Measurements from ENCODE around the gene LRRC4C. TPM values are rescaled to one million over a fixed set of nuclear protein-coding genes. Genes with fewer than 3 reads are reported as not detected.

LRRC4C gene
- total RNA-seq, 1 experiment from 2014 or later: 0.15 TPM

DNA sequence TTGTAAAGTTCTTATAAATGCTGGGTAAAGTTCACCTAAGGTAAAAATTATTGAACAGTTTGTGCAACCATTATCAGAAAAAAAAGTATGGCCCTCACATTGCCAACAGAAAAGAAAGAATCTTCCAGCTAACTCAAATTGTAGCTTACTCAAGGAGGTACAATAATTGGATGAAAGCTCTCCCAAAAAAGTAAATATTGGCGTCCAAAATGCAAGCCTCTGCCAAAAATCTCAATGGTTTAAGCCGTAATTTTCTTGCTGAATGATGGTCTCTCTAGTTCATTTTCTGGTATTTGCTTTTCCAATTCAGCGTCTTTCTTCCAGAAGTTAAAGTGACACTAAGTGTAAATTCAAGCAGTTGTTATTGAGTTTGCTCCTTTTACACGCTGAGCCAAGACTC is 727.3 kb downstream of the LRRC4C start:
- no peaks in the 10 kb centered on the region for H3K27me3 ChIP-seq (ENCODE audit: control insufficient read depth, insufficient read depth, low read length)
- intact Hi-C loops (cut with micrococcal nuclease; ENCODE audit: unreplicated experiment): no loop called here
- TF ChIP-seq TCF7L2 (IDR thresholded peaks at IDR 0.05; ENCODE audit: low read depth, low read length) (no peak), CTCF (IDR thresholded peaks at IDR 0.05) (no peak), SIN3A (IDR thresholded peaks at IDR 0.05; ENCODE audit: borderline replicate concordance, insufficient read depth, low read depth, low read length) (no peak), POLR2AphosphoS5 (IDR thresholded peaks at IDR 0.05; ENCODE audit: low read depth, low read length) (no peak), REST (IDR thresholded peaks at IDR 0.05; ENCODE audit: insufficient read depth in 1 of 2, low read depth in 2 of 2, low read length in 1 of 2) (no peak)

DNA sequence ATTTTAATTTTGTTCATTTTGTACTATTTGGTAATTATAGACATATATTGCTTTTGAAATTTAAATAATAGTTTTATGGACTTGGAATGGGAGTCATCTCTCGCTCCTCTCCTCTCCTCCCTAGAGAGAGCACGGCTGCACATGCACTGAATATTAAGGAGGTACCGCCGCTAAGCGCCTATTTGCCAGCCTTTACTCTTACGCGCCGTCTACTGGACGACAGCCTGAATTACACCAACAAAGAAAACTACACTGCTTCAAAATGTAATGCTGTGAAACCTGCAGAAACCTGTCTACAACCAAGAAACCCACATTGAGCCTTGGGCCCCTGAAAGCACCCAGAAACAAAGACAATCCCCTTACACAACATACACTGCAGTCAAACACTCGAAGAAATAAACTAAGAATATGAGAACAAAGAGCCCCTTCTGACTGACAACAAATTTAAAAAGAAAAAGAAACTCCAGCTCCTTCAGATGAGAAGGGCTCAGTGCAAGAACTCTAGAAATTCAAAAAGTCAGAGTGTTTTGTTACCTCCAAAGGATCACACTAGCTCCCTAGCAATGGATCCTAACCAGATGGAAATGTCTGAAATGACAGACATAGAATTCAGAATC is 737.2 kb downstream of the LRRC4C start:
- no peaks in the 10 kb centered on the region for H3K36me3 ChIP-seq (ENCODE audit: control insufficient read depth, insufficient read depth, low read length)
- BruUV-seq (replicated peaks): no TSS peak
- ChIA-PET CTCF (interaction anchor here (0.7 kb wide), 1 partner anchor 492 kb away, joined by 3 read pairs; no protein-coding TSS in a partner anchor), POLR2A (no interaction called here)
- no peak overlapping the region for H3K4me3 ChIP-seq (ENCODE audit: low read depth in 2 of 2, low read length in 2 of 2)
- intact Hi-C loops (cut with micrococcal nuclease; ENCODE audit: unreplicated experiment): no loop called here
- peak; percentile 35 for DNase-seq (ENCODE audit: low read depth, low spot score)
- no peaks in the 10 kb centered on the region for H3K9me3 ChIP-seq (ENCODE audit: control insufficient read depth, insufficient read depth, low read depth, low read length)
- no peaks in the 10 kb centered on the region for H3K27me3 ChIP-seq (ENCODE audit: control insufficient read depth, insufficient read depth, low read length)
- no peaks in the 10 kb centered on the region for H3K4me1 ChIP-seq (ENCODE audit: control insufficient read depth, insufficient read depth, low read length)
- in situ Hi-C loops (cut with HindIII; ENCODE audit: low pct_unique_long_range_greater_than_20kb, low sequenced_read_pairs): no loop called here
- peak; percentile 76; the same call in 1 of the 2 replicates for ATAC-seq
- TF ChIP-seq CTCF (IDR thresholded peaks at IDR 0.05) (peak; percentile 91), REST (IDR thresholded peaks at IDR 0.05; ENCODE audit: insufficient read depth in 1 of 2, low read depth in 2 of 2, low read length in 1 of 2) (no peak)
- H3K27ac ChIP-seq (ENCODE audit: low read length): no peak overlapping the region

More for the DNA sequence above, 727.3 kb downstream of the LRRC4C start:
- in situ Hi-C loops (cut with HindIII; ENCODE audit: low pct_unique_long_range_greater_than_20kb, low sequenced_read_pairs): no loop called here
- Histone ChIP-seq H3K9me3 (ENCODE audit: control insufficient read depth, insufficient read depth, low read depth, low read length) (no peaks in the 10 kb centered on the region), H3K36me3 (ENCODE audit: control insufficient read depth, insufficient read depth, low read length) (no peaks in the 10 kb centered on the region), H3K4me3 (ENCODE audit: low read depth in 2 of 2, low read length in 2 of 2) (no peak overlapping the region), H3K4me1 (ENCODE audit: control insufficient read depth, insufficient read depth, low read length) (no peaks in the 10 kb centered on the region), H3K27ac (ENCODE audit: low read length) (no peak overlapping the region)
- BruUV-seq (replicated peaks): no TSS peak
- CTCF ChIA-PET: no interaction called here
- DNase-seq (ENCODE audit: low read depth, low spot score) (no peak), ATAC-seq (no peak)
- POLR2A ChIA-PET: no interaction called here

All from Panc1 (cell line).